SK-N-SH treated with all-trans-retinoic acid at 6 μM for 48 hours (cell line): ENCODE results near the gene SRPX2.

Experiments
- ATAC-seq: fragments of 200-7000 bp; cut with Tn5 transposase; 3 replicates; pipeline ENCODE4 v1.9.1; 2020; ENCODE audit warnings: mild to moderate bottlenecking, moderate library complexity
- ARNTL ChIP-seq: fragments of 450-650 bp; formaldehyde crosslinking; IDR thresholded peaks from 2 replicates; pipeline ENCODE4 v1.5.0; 2020; ENCODE audit warnings: low read depth, mild to moderate bottlenecking, moderate library complexity, borderline replicate concordance
- BACH2 ChIP-seq: fragments of 250-450 bp; sonication (Bioruptor Pico); IDR thresholded peaks from 2 replicates; pipeline ENCODE4 v1.9.0; 2021; ENCODE audit warnings: mild to moderate bottlenecking, borderline replicate concordance
- CREB5 ChIP-seq: fragments of 250-450 bp; sonication (Bioruptor Pico); IDR thresholded peaks from 2 replicates; pipeline ENCODE4 v1.5.1; 2020; ENCODE audit warnings: low read depth, mild to moderate bottlenecking, moderate library complexity
- CSDC2 ChIP-seq: fragments of 250-450 bp; sonication (Bioruptor Pico); IDR thresholded peaks from 2 replicates; pipeline ENCODE4 v1.5.0; 2020; ENCODE audit warnings: mild to moderate bottlenecking, moderate library complexity
- ESRRG ChIP-seq: fragments of 250-450 bp; sonication (Bioruptor Pico); IDR thresholded peaks from 2 replicates; pipeline ENCODE4 v1.6.1; 2021; ENCODE audit warnings: mild to moderate bottlenecking
- GLIS3 ChIP-seq: fragments of 250-450 bp; sonication (Bioruptor Pico); IDR thresholded peaks from 2 replicates; pipeline ENCODE4 v1.5.0; 2020; ENCODE audit warnings: mild to moderate bottlenecking, moderate library complexity
- ISL1 ChIP-seq: fragments of 250-450 bp; sonication (Bioruptor Pico); IDR thresholded peaks from 2 replicates; pipeline ENCODE4 v2.1.2; 2022; ENCODE audit warnings: mild to moderate bottlenecking, moderate library complexity
- OSR1 ChIP-seq: fragments of 250-450 bp; sonication (Bioruptor Pico); IDR thresholded peaks from 2 replicates; pipeline ENCODE4 v1.8.0; 2022; ENCODE audit warnings: moderate library complexity, mild to moderate bottlenecking, inconsistent platforms
- PATZ1 ChIP-seq: fragments of 250-450 bp; sonication (Bioruptor Pico); IDR thresholded peaks from 2 replicates; pipeline ENCODE4 v1.8.0; 2020; ENCODE audit warnings: mild to moderate bottlenecking, moderate library complexity, borderline replicate concordance
- POU6F1 ChIP-seq: fragments of 250-450 bp; sonication (Bioruptor Pico); IDR thresholded peaks from 2 replicates; pipeline ENCODE4 v1.8.0; 2021; ENCODE audit warnings: low read depth, mild to moderate bottlenecking, moderate library complexity, borderline replicate concordance
- PPARA ChIP-seq: fragments of 250-450 bp; sonication (Bioruptor Pico); IDR thresholded peaks from 2 replicates; pipeline ENCODE4 v1.5.0; 2020; ENCODE audit warnings: mild to moderate bottlenecking, borderline replicate concordance
- RARB ChIP-seq: fragments of 250-450 bp; sonication (Bioruptor Pico); IDR thresholded peaks from 2 replicates; pipeline ENCODE4 v1.8.0; 2021; ENCODE audit warnings: mild to moderate bottlenecking, moderate library complexity
- SNAI2 ChIP-seq: fragments of 250-450 bp; sonication (Bioruptor Pico); IDR thresholded peaks from 2 replicates; pipeline ENCODE4 v1.5.0; 2020; ENCODE audit warnings: mild to moderate bottlenecking, moderate library complexity
- TCF4 ChIP-seq: fragments of 250-450 bp; sonication (Bioruptor Pico); IDR thresholded peaks from 2 replicates; pipeline ENCODE4 v1.8.0; 2021; ENCODE audit warnings: mild to moderate bottlenecking, moderate library complexity, borderline replicate concordance
- TOX ChIP-seq: fragments of 250-450 bp; sonication (Bioruptor Pico); IDR thresholded peaks from 2 replicates; pipeline ENCODE4 v1.8.0; 2021; ENCODE audit warnings: mild to moderate bottlenecking, moderate library complexity, borderline replicate concordance
- TSHZ2 ChIP-seq: fragments of 250-450 bp; sonication (Bioruptor Pico); IDR thresholded peaks from 2 replicates; pipeline ENCODE4 v1.5.0; 2020; ENCODE audit warnings: mild to moderate bottlenecking, moderate library complexity
- ZC3H10 ChIP-seq: fragments of 250-450 bp; sonication (Bioruptor Pico); IDR thresholded peaks from 2 replicates; pipeline ENCODE4 v1.5.1; 2021; ENCODE audit warnings: mild to moderate bottlenecking, moderate library complexity
- ZFP3 ChIP-seq: fragments of 250-450 bp; sonication (Bioruptor Pico); IDR thresholded peaks from 2 replicates; pipeline ENCODE4 v1.5.0; 2020; ENCODE audit warnings: mild to moderate bottlenecking, moderate library complexity
- ZFP30 ChIP-seq: fragments of 450-650 bp; formaldehyde crosslinking; IDR thresholded peaks from 2 replicates; pipeline ENCODE4 v1.5.0; 2022; ENCODE audit warnings: mild to moderate bottlenecking, moderate library complexity
- ZNF565 ChIP-seq: fragments of 450-650 bp; formaldehyde crosslinking; conservative IDR thresholded peaks from 2 replicates; pipeline ENCODE4 v1.5.0; 2020; ENCODE audit warnings: low read depth, mild to moderate bottlenecking, moderate library complexity
- ZNF70 ChIP-seq: fragments of 450-650 bp; formaldehyde crosslinking; IDR thresholded peaks from 2 replicates; pipeline ENCODE4 v1.5.0; 2020; ENCODE audit warnings: mild to moderate bottlenecking, moderate library complexity
- ZNF8 ChIP-seq: fragments of 450-650 bp; formaldehyde crosslinking; IDR thresholded peaks from 2 replicates; pipeline ENCODE4 v1.5.0; 2020; ENCODE audit warnings: mild to moderate bottlenecking, moderate library complexity

Gene SRPX2

GRCh38 chrX:100600340-100600739 lies 43.7 kb upstream of the SRPX2 start:
- ATAC-seq = no peak
- no peak for TF ChIP-seq ZNF70 (CRISPR knock-in tag)
- TF ChIP-seq ZNF565 (CRISPR knock-in tag) = no peak
- TF ChIP-seq GLIS3 (CRISPR knock-in tag) = no peak
- TF ChIP-seq TSHZ2 (CRISPR knock-in tag) = no peak
- no peak for TF ChIP-seq ISL1 (CRISPR knock-in tag)
- TF ChIP-seq ZC3H10 = no peak
- TF ChIP-seq BACH2 = no peak
- TF ChIP-seq CREB5 (CRISPR knock-in tag) = no peak
- no peak for TF ChIP-seq PATZ1 (CRISPR knock-in tag)
- no peak for TF ChIP-seq RARB (CRISPR knock-in tag)
- TF ChIP-seq CSDC2 (CRISPR knock-in tag) = no peak
- no peak for TF ChIP-seq ZFP3 (CRISPR knock-in tag)
- TF ChIP-seq OSR1 (CRISPR knock-in tag) = no peak
- no peak for TF ChIP-seq TCF4 (CRISPR knock-in tag)
- TF ChIP-seq POU6F1 (CRISPR knock-in tag) = no peak
- TF ChIP-seq ZFP30 (CRISPR knock-in tag) = no peak
- no peak for TF ChIP-seq PPARA (CRISPR knock-in tag)
- no peak for TF ChIP-seq ARNTL

- no peak for ATAC-seq
- no peak for TF ChIP-seq POU6F1 (CRISPR knock-in tag)
- no peak for TF ChIP-seq ZNF70 (CRISPR knock-in tag)
- TF ChIP-seq BACH2 = no peak
- no peak for TF ChIP-seq ZFP30 (CRISPR knock-in tag)
- no peak for TF ChIP-seq TOX (CRISPR knock-in tag)
- TF ChIP-seq ZNF8 (CRISPR knock-in tag) = no peak
- TF ChIP-seq SNAI2 (CRISPR knock-in tag) = no peak
- TF ChIP-seq PATZ1 (CRISPR knock-in tag) = no peak
- TF ChIP-seq CREB5 (CRISPR knock-in tag) = no peak
- no peak for TF ChIP-seq ESRRG (CRISPR knock-in tag)
- no peak for TF ChIP-seq ISL1 (CRISPR knock-in tag)
- no peak for TF ChIP-seq OSR1 (CRISPR knock-in tag)
- TF ChIP-seq RARB (CRISPR knock-in tag) = no peak
- no peak for TF ChIP-seq ZFP3 (CRISPR knock-in tag)
- no peak for TF ChIP-seq CSDC2 (CRISPR knock-in tag)
- TF ChIP-seq GLIS3 (CRISPR knock-in tag) = no peak
- no peak for TF ChIP-seq ARNTL
Measured at GRCh38 chrX:100600758-100601157, 43.2 kb upstream of the SRPX2 start.
